ENCODE measurements around the gene RAB24.

GRCh38 chr5:177296581-177296980 is 6.9 kb downstream of the RAB24 start:
- TF ChIP-seq EZH2 (IDR thresholded peaks at IDR 0.05; ENCODE audit: borderline replicate concordance, low read depth, low read length, severe bottlenecking), result no peak
- TF ChIP-seq, protein P1, sequence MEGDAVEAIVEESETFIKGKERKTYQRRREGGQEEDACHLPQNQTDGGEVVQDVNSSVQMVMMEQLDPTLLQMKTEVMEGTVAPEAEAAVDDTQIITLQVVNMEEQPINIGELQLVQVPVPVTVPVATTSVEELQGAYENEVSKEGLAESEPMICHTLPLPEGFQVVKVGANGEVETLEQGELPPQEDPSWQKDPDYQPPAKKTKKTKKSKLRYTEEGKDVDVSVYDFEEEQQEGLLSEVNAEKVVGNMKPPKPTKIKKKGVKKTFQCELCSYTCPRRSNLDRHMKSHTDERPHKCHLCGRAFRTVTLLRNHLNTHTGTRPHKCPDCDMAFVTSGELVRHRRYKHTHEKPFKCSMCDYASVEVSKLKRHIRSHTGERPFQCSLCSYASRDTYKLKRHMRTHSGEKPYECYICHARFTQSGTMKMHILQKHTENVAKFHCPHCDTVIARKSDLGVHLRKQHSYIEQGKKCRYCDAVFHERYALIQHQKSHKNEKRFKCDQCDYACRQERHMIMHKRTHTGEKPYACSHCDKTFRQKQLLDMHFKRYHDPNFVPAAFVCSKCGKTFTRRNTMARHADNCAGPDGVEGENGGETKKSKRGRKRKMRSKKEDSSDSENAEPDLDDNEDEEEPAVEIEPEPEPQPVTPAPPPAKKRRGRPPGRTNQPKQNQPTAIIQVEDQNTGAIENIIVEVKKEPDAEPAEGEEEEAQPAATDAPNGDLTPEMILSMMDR (IDR thresholded peaks at IDR 0.05; ENCODE audit: borderline replicate concordance, extremely low read depth, low read length, poor library complexity, severe bottlenecking), result no peak

All from DND-41 (cell line).